ENCODE measurements around the gene GSG1L. TPM values are rescaled to one million over a fixed set of nuclear protein-coding genes. Genes with fewer than 3 reads are reported as not detected.

GSG1L gene
- total RNA-seq: 1.6 TPM
- long read RNA-seq, full-length matches to known transcripts: 1 of 1 reads
- long read RNA-seq, partial matches to known transcripts: 0 of 1 reads
- long read RNA-seq, other reads (novel, unspliced or antisense): 0 of 1 reads

DNA sequence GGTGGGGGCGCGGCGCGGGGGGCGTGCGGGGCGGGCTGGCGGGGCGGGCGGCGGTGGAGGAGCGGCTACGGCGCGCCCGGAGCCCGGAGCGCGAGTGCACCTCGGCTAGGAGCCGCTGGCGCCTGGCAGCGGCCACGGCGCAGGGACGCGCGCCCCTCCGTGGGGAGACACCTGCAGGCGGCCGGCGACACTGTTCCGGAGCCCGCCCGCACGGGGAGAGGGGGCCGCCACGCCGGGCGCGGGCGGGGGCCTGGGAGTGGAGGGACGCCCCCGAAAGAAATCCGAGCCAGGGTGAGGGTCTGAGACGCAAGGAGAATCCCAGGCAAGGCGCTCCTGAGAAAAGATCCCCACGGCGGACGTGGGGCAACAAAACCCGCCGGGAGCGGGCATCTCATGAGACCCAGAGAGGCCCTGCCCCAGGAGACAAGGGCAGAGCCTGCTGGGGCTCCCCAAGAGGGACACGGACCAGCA is at the start of gene GSG1L:
GSG1L (minus strand) TSS at position 124 of the 471 bp plus-strand sequence. CDS start 290 bp downstream, outside the sequence.
- H3K4me3 ChIP-seq: peak within 1 kb of the TSS; percentile 14
- no peaks in the 10 kb centered on the region for H3K4me1 ChIP-seq
- no peaks in the 10 kb centered on the region for H3K9me3 ChIP-seq
- no peak for DNase-seq
- peaks cover 46% of the 10 kb centered on the region for H3K27me3 ChIP-seq
- no peak for ATAC-seq
- H3K36me3 ChIP-seq: no peaks in the 10 kb centered on the region
- intact Hi-C loops (cut with DNase I): no loop called here
- no peak within 1 kb of the TSS for H3K27ac ChIP-seq
- TF ChIP-seq, protein P1, sequence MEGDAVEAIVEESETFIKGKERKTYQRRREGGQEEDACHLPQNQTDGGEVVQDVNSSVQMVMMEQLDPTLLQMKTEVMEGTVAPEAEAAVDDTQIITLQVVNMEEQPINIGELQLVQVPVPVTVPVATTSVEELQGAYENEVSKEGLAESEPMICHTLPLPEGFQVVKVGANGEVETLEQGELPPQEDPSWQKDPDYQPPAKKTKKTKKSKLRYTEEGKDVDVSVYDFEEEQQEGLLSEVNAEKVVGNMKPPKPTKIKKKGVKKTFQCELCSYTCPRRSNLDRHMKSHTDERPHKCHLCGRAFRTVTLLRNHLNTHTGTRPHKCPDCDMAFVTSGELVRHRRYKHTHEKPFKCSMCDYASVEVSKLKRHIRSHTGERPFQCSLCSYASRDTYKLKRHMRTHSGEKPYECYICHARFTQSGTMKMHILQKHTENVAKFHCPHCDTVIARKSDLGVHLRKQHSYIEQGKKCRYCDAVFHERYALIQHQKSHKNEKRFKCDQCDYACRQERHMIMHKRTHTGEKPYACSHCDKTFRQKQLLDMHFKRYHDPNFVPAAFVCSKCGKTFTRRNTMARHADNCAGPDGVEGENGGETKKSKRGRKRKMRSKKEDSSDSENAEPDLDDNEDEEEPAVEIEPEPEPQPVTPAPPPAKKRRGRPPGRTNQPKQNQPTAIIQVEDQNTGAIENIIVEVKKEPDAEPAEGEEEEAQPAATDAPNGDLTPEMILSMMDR (IDR thresholded peaks at IDR 0.05): no peak

DNA sequence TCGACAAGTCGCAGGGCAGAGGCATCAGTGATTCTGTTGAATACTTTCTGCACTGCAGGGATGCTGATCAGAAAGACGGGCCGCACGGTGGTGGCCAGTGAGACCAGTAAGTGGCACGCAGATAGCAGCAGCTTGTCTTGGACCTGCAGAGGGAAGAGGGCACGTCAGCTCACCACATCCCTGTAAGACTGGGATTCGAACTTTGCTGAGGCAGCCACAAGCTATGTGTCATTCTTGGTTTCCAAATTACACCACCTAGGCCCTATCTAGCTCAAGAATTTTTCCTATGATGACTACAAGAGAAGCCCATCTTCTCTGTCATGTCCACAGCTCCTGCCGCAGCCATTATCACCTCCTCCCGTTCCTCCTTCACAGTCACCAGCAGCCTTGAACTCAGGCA is 49.4 kb upstream of the GSG1L start:
- no peak overlapping the region for H3K27ac ChIP-seq
- peaks cover 97% of the 10 kb centered on the region for H3K36me3 ChIP-seq
- H3K27me3 ChIP-seq: no peaks in the 10 kb centered on the region
- no peak overlapping the region for H3K4me3 ChIP-seq
- no peaks in the 10 kb centered on the region for H3K4me1 ChIP-seq
- TF ChIP-seq, protein P1 (IDR thresholded peaks at IDR 0.05): no peak
- intact Hi-C loops (cut with DNase I): no loop called here
- no peak for ATAC-seq
- no peaks in the 10 kb centered on the region for H3K9me3 ChIP-seq
- DNase-seq: no peak

DNA sequence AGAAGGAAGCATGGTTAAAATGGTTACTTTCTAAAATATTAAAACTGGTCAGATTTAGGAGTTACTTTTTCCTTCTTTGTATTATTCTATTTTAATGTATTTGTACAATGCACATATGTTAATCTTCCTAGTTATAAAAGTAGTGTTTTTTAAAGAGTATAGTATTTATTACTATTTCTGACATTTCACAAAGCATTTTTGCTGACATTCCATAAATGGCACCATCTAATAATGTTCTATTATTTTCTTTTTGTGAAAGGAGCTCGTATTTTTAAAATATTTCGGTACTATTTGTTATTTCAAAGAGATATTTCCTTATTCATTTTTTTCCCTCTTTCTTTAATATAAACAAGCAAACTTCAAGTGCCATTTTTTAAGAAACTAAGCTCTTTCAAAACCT is 47.5 kb upstream of the GSG1L start:
- Histone ChIP-seq H3K4me1 (no peaks in the 10 kb centered on the region), H3K36me3 (peaks cover 97% of the 10 kb centered on the region), H3K9me3 (no peaks in the 10 kb centered on the region), H3K27me3 (no peaks in the 10 kb centered on the region), H3K4me3 (no peak overlapping the region), H3K27ac (no peak overlapping the region)
- intact Hi-C loops (cut with DNase I): no loop called here
- DNase-seq (no peak), ATAC-seq (no peak)
- TF ChIP-seq, protein P1 (IDR thresholded peaks at IDR 0.05): no peak

DNA sequence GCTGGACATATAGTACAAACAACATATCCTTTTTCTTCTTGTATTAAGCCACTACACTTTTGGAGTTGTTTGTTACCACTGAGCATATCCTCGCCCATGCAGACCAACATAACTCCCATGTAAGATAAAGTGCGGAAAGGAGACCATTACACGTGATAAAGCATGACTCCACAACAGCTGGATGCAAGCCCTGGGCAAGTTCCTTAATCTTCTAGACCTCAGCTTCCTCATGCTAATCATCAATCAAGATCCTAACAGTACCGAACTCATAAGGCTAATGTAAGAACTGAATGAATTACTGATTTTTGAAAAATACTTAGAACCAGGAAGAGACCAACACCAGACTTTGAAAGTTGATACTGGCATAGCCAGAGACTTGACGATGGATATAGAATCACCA is 47.0 kb upstream of the GSG1L start:
- H3K9me3 ChIP-seq: no peaks in the 10 kb centered on the region
- H3K36me3 ChIP-seq: peaks cover 97% of the 10 kb centered on the region
- H3K4me3 ChIP-seq: no peak overlapping the region
- H3K4me1 ChIP-seq: no peaks in the 10 kb centered on the region
- TF ChIP-seq, protein P1 (IDR thresholded peaks at IDR 0.05): no peak
- H3K27ac ChIP-seq: peak overlapping the region; percentile 48
- intact Hi-C loops (cut with DNase I): no loop called here
- H3K27me3 ChIP-seq: no peaks in the 10 kb centered on the region
- ATAC-seq (peak; percentile 82), DNase-seq (no peak)

DNA sequence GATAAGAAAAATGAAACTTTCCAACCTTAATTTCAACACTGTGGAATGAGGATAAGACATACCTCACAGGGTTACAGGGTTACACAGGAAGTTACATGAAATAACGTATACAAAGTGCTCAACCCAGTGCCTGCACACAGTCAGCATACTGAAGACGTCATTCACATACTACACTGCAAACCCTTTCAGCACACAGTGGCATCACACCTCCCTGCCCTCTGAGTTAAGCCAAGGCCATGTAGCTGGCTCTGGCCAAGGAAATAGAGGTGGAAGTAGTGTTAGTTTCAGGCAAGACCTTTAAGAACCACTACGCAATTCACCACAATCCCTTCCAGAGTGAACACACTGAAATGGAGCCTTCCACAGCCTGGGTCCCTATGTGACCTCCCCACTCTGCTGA is 46.6 kb upstream of the GSG1L start:
- Histone ChIP-seq H3K36me3 (peaks cover 97% of the 10 kb centered on the region), H3K4me1 (no peaks in the 10 kb centered on the region), H3K9me3 (no peaks in the 10 kb centered on the region), H3K27ac (peak overlapping the region; percentile 48), H3K4me3 (no peak overlapping the region), H3K27me3 (no peaks in the 10 kb centered on the region)
- TF ChIP-seq, protein P1 (IDR thresholded peaks at IDR 0.05): no peak
- DNase-seq (no peak), ATAC-seq (peak; percentile 49)
- intact Hi-C loops (cut with DNase I): no loop called here

Measured in upper lobe of right lung (tissue), 1 donor.